ENCODE results near the gene CLEC20A. TPM values are rescaled to one million over a fixed set of nuclear protein-coding genes. Genes with fewer than 3 reads are reported as not detected.
A peak's percentile ranks its signal among the peaks of the same experiment; 100 is the strongest.

Gene CLEC20A
- polyA plus RNA-seq, 4 donors = 0.04 to 0.10 TPM; not detected in 2

DNA sequence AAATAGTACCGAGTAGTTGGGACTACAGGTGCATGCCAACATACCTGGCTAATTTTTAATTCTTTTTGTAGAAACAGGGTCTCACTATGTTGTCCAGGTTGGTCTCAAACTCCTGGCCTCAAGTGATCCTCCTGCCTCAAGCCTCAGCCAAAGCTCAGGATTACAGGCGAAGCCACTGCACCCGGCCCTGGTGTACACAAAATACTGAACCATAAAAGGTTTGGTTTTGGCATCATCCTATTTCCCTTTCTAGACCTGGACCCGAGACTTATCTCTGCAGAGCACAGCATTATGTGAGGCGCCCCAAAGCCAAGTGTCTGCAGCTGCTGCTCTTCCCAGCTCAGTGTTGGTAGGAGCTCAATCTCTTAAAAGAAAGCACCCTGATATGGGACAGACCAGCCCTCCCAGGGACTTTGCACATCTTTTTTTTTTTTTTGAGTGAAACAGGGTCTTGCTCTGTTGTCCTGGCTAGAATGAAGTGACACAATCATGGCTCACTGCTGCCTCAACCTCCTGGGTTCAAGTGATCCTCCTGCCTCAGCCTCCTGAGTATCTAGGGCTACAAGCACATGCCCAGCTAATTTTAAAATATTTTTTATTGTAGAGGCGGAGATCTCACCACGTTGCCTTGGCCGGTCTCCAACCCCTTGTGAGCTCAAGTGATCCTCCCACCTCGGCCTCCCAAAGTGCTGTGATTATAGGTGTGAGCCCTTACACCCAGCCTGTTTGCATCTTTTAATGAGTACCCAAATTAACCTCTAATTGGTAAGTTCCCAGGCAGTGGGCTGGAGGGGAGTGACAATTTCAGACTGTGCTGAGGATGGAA lies 36.6 kb upstream of the CLEC20A start:
- no peaks in the 10 kb centered on the region for H3K27me3 ChIP-seq (ENCODE audit: control insufficient read depth in 3 of 3, insufficient read depth in 3 of 3, low read length in 3 of 3)
- H3K9me3 ChIP-seq (ENCODE audit: control insufficient read depth in 2 of 2, insufficient read depth in 1 of 2, low read depth in 1 of 2, low read length in 1 of 2) = no peaks in the 10 kb centered on the region
- peaks cover 4 to 50% (median 5%) of the 10 kb centered on the region in 3 donors for H3K4me1 ChIP-seq (ENCODE audit: control insufficient read depth in 3 of 3, insufficient read depth in 2 of 3, low read depth in 1 of 3, low read length in 2 of 3)
- 62 to 76% (median 69%) methylated on average over 9 of the region's 9 CpGs for WGBS, 3 donors
- DNase-seq (no peak), FAIRE-seq (no peak)
- no peak overlapping the region for H3K27ac ChIP-seq (ENCODE audit: low read depth in 1 of 3, low read length in 2 of 3)
- no peaks in the 10 kb centered on the region for H3K36me3 ChIP-seq (ENCODE audit: control insufficient read depth in 3 of 3, insufficient read depth in 2 of 3, low read depth in 1 of 3, low read length in 3 of 3)
- no peak overlapping the region for H3K4me3 ChIP-seq (ENCODE audit: low read depth in 1 of 3, low read length in 3 of 3)

DNA sequence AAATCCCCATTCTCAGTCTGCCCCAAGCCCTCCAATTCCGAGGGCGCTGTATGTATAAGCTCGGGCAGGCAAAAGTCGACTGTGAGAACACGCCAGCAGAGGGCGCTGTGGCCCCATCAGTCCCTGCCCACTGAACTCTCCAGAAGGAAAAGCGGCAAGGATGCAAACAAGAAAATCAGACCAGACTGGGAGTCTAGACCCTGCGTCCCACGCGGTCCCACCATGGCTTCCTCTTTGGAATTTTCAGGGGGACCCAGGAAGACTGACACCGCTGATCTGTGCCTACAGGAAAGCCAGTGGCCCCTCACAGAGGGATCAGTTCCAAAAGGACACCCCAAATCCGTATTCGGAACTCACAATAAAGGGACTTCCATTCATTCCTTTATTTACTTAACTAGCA lies 35.6 kb upstream of the CLEC20A start:
- no peak for FAIRE-seq
- Histone ChIP-seq H3K27ac (ENCODE audit: low read depth in 1 of 3, low read length in 2 of 3) (no peak overlapping the region), H3K4me3 (ENCODE audit: low read depth in 1 of 3, low read length in 3 of 3) (no peak overlapping the region), H3K4me1 (ENCODE audit: control insufficient read depth in 3 of 3, insufficient read depth in 2 of 3, low read depth in 1 of 3, low read length in 2 of 3) (peaks cover 0 to 41% (median 0%) of the 10 kb centered on the region in 3 donors), H3K27me3 (ENCODE audit: control insufficient read depth in 3 of 3, insufficient read depth in 3 of 3, low read length in 3 of 3) (no peaks in the 10 kb centered on the region), H3K9me3 (ENCODE audit: control insufficient read depth in 2 of 2, insufficient read depth in 1 of 2, low read depth in 1 of 2, low read length in 1 of 2) (no peaks in the 10 kb centered on the region), H3K36me3 (ENCODE audit: control insufficient read depth in 3 of 3, insufficient read depth in 2 of 3, low read depth in 1 of 3, low read length in 3 of 3) (no peaks in the 10 kb centered on the region)
- DNase-seq = peak; percentile 85 to 90
- WGBS, 3 donors = 12 to 17% (median 12%) methylated on average over 13 of the region's 13 CpGs

DNA sequence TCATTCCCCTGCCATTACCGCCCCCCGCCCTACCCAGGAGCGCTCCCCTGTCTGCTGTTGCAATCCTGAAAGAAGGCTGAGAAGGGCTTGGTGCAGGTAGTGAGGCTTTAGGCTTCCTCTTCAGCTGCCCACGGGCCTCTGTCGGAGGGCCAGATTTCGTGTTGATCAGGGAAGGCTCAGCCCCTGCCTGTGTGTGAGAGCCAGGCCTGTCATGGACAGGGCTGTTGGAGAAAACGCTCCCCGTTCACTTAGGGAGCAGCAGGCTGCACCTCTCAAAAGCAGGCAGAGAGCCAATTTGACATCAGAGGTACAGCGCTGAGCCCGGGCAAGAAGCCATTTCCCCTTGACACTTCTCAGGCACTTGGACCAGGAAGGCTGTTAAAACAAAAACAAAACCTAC lies 35.1 kb upstream of the CLEC20A start:
- 50 to 52% (median 51%) methylated on average over 10 of the region's 10 CpGs for WGBS, 3 donors
- no peaks in the 10 kb centered on the region for H3K27me3 ChIP-seq (ENCODE audit: control insufficient read depth in 3 of 3, insufficient read depth in 3 of 3, low read length in 3 of 3)
- peaks cover 0 to 36% (median 0%) of the 10 kb centered on the region in 3 donors for H3K4me1 ChIP-seq (ENCODE audit: control insufficient read depth in 3 of 3, insufficient read depth in 2 of 3, low read depth in 1 of 3, low read length in 2 of 3)
- H3K27ac ChIP-seq (ENCODE audit: low read depth in 1 of 3, low read length in 2 of 3) = peak overlapping the region in 1 of 3 donors; percentile 26
- FAIRE-seq = no peak
- H3K4me3 ChIP-seq (ENCODE audit: low read depth in 1 of 3, low read length in 3 of 3) = no peak overlapping the region
- DNase-seq = no peak
- no peaks in the 10 kb centered on the region for H3K9me3 ChIP-seq (ENCODE audit: control insufficient read depth in 2 of 2, insufficient read depth in 1 of 2, low read depth in 1 of 2, low read length in 1 of 2)
- H3K36me3 ChIP-seq (ENCODE audit: control insufficient read depth in 3 of 3, insufficient read depth in 2 of 3, low read depth in 1 of 3, low read length in 3 of 3) = no peaks in the 10 kb centered on the region

DNA sequence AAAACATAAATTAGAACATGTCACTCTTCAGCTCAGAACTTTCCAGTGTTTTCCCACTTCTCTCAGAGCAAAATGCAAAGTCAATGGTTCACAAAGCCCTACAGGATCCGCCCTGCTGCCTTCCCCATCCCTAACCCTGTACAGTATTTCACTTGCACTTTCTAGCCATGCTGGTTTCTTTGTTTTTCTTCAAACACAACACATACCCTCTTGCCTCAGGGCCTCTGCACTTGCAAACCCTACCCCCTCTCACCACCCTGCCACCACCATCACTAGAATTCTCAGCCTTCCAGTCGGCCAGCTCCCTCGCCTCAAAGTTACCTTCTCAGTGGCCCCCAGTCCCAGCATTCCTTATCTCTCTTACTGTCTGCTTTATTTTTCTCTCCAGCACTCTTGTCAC lies 33.7 kb upstream of the CLEC20A start:
- Histone ChIP-seq H3K27me3 (ENCODE audit: control insufficient read depth in 3 of 3, insufficient read depth in 3 of 3, low read length in 3 of 3) (no peaks in the 10 kb centered on the region), H3K9me3 (ENCODE audit: control insufficient read depth in 2 of 2, insufficient read depth in 1 of 2, low read depth in 1 of 2, low read length in 1 of 2) (no peaks in the 10 kb centered on the region), H3K36me3 (ENCODE audit: control insufficient read depth in 3 of 3, insufficient read depth in 2 of 3, low read depth in 1 of 3, low read length in 3 of 3) (no peaks in the 10 kb centered on the region), H3K27ac (ENCODE audit: low read depth in 1 of 3, low read length in 2 of 3) (peak overlapping the region in 1 of 3 donors; percentile 52), H3K4me3 (ENCODE audit: low read depth in 1 of 3, low read length in 3 of 3) (no peak overlapping the region), H3K4me1 (ENCODE audit: control insufficient read depth in 3 of 3, insufficient read depth in 2 of 3, low read depth in 1 of 3, low read length in 2 of 3) (peaks cover 0 to 27% (median 0%) of the 10 kb centered on the region in 3 donors)
- FAIRE-seq (no peak), DNase-seq (no peak)
- WGBS, 3 donors = 84 to 95% (median 89%) methylated on average over 3 of the region's 3 CpGs

DNA sequence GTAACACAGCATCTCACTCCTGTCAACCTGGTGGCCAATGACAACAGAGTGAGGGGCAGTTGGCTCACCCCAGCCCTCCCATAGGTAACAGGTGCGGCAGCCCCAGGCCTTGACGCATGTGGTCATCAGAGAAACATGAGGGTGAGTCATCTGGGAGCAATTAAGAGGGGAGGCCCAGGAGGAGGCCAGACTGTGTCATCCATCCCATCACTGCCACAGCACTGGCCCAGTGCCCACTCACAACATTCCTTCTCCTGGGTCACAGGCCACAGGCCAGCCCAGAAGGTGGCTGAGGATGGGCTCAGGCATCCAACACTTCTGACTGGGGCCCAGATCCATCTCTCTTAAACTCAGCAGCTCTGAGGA lies 33.3 kb upstream of the CLEC20A start:
- DNase-seq = peak; percentile 57 to 78
- Histone ChIP-seq H3K4me3 (ENCODE audit: low read depth in 1 of 3, low read length in 3 of 3) (no peak overlapping the region), H3K27me3 (ENCODE audit: control insufficient read depth in 3 of 3, insufficient read depth in 3 of 3, low read length in 3 of 3) (no peaks in the 10 kb centered on the region), H3K27ac (ENCODE audit: low read depth in 1 of 3, low read length in 2 of 3) (peak overlapping the region; percentile 5 to 52 (median 45)), H3K4me1 (ENCODE audit: control insufficient read depth in 3 of 3, insufficient read depth in 2 of 3, low read depth in 1 of 3, low read length in 2 of 3) (peaks cover 0 to 27% (median 0%) of the 10 kb centered on the region in 3 donors), H3K9me3 (ENCODE audit: control insufficient read depth in 2 of 2, insufficient read depth in 1 of 2, low read depth in 1 of 2, low read length in 1 of 2) (no peaks in the 10 kb centered on the region), H3K36me3 (ENCODE audit: control insufficient read depth in 3 of 3, insufficient read depth in 2 of 3, low read depth in 1 of 3, low read length in 3 of 3) (no peaks in the 10 kb centered on the region)
- no peak for FAIRE-seq
- 23 to 72% (median 54%) methylated on average over 2 of the region's 2 CpGs for WGBS, 3 donors

DNA sequence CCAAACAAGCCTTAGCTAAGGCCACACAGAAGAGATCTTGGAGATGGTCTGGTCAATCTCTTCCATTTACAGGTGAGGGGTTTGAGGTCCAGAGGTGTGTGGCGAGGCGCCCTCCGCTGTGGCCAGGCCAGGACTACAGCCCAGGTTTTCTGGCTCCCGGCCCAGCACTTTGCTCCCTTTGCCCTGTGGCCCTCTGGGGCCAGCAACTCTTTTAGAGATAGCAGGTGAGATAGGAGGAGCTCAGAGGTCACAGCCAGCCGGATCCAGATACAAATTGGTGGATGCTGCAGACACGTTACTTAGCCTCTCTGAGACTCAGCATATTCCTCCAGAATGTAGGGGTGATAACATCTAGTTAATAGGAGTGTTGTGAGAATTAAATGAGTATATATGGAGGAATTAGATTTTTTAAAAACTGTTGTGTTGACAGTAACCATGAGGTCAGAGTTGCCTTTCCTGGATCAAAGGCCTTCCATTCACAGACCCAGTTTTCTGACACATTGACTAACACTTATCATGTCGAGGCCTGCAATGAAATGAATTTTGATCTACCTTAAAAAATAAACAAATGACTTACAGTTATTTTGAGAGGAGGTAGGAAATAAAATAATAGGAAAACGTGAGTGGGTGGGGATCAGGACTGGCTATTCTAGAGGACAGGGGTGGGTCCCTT lies 32.7 kb upstream of the CLEC20A start:
- Histone ChIP-seq H3K27ac (ENCODE audit: low read depth in 1 of 3, low read length in 2 of 3) (peak overlapping the region; percentile 5 to 52 (median 45)), H3K4me1 (ENCODE audit: control insufficient read depth in 3 of 3, insufficient read depth in 2 of 3, low read depth in 1 of 3, low read length in 2 of 3) (peaks cover 0 to 27% (median 0%) of the 10 kb centered on the region in 3 donors), H3K27me3 (ENCODE audit: control insufficient read depth in 3 of 3, insufficient read depth in 3 of 3, low read length in 3 of 3) (no peaks in the 10 kb centered on the region), H3K9me3 (ENCODE audit: control insufficient read depth in 2 of 2, insufficient read depth in 1 of 2, low read depth in 1 of 2, low read length in 1 of 2) (no peaks in the 10 kb centered on the region), H3K36me3 (ENCODE audit: control insufficient read depth in 3 of 3, insufficient read depth in 2 of 3, low read depth in 1 of 3, low read length in 3 of 3) (no peaks in the 10 kb centered on the region), H3K4me3 (ENCODE audit: low read depth in 1 of 3, low read length in 3 of 3) (no peak overlapping the region)
- 23 to 71% (median 41%) methylated on average over 8 of the region's 8 CpGs for WGBS, 3 donors
- DNase-seq (peak; percentile 61 to 87), FAIRE-seq (no peak)

DNA sequence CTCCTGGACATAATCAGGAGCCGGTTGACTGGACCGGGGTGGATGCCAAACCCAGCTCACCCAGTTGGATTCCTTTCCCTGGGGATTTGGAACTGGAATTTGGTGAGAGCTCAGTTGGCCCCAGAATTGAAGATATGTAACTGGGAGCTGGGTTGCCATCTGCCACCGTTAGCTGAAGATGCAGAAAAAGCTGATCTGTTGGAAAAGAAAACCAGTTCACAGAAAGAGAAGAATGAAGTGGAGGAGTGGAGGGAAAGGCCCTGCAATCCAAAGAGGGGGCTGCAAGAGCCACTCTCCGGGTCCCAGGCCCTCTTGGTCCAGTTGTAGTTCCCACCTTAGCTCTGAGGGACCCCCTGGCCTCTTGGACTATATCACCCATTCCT lies 32.2 kb upstream of the CLEC20A start:
- Histone ChIP-seq H3K27me3 (ENCODE audit: control insufficient read depth in 3 of 3, insufficient read depth in 3 of 3, low read length in 3 of 3) (no peaks in the 10 kb centered on the region), H3K9me3 (ENCODE audit: control insufficient read depth in 2 of 2, insufficient read depth in 1 of 2, low read depth in 1 of 2, low read length in 1 of 2) (peaks cover 0 to 3% of the 10 kb centered on the region in 2 donors), H3K36me3 (ENCODE audit: control insufficient read depth in 3 of 3, insufficient read depth in 2 of 3, low read depth in 1 of 3, low read length in 3 of 3) (no peaks in the 10 kb centered on the region), H3K27ac (ENCODE audit: low read depth in 1 of 3, low read length in 2 of 3) (no peak overlapping the region), H3K4me3 (ENCODE audit: low read depth in 1 of 3, low read length in 3 of 3) (no peak overlapping the region), H3K4me1 (ENCODE audit: control insufficient read depth in 3 of 3, insufficient read depth in 2 of 3, low read depth in 1 of 3, low read length in 2 of 3) (peaks cover 0 to 27% (median 0%) of the 10 kb centered on the region in 3 donors)
- WGBS, 3 donors = 82% methylated on average over 4 of the region's 4 CpGs
- no peak for DNase-seq
- no peak for FAIRE-seq

DNA sequence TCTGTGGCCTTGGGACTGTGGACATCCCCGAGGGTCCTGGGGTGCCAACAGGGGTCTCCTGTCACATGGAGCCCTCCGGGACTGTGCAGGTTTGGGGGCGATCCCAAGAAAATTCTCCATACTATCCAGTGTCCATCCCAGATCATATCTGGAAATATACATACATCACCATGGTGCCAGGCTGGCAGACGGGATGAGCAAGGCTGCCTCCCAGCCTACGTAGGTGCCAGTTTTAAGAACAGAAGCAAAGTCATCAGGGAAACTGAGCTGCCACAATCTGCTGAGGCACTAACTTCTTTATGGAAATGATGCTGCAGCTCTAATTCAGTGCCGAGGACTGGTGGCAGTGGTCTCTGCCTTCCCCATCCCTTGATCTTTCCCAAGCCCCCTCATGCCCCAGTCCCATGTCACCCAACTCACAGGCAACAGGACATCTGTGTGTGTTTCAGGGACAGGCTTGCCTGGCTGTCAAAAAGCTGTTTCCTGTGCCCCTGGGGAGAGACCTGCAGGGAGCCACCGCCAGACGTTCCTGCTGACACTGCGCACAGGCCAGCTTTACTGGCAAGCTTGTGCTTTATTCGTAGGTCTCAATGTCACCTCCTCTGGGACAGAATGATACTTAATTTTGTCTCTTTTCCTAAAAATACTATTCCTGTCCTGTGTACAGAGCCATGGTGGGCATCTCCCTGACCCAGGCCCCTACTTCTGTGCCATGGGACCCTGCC lies 31.6 kb upstream of the CLEC20A start:
- no peak overlapping the region for H3K4me3 ChIP-seq (ENCODE audit: low read depth in 1 of 3, low read length in 3 of 3)
- WGBS, 3 donors = 83 to 89% (median 87%) methylated on average over 10 of the region's 10 CpGs
- no peak overlapping the region for H3K27ac ChIP-seq (ENCODE audit: low read depth in 1 of 3, low read length in 2 of 3)
- DNase-seq (no peak), FAIRE-seq (no peak)
- H3K36me3 ChIP-seq (ENCODE audit: control insufficient read depth in 3 of 3, insufficient read depth in 2 of 3, low read depth in 1 of 3, low read length in 3 of 3) = no peaks in the 10 kb centered on the region
- peaks cover 0 to 27% (median 0%) of the 10 kb centered on the region in 3 donors for H3K4me1 ChIP-seq (ENCODE audit: control insufficient read depth in 3 of 3, insufficient read depth in 2 of 3, low read depth in 1 of 3, low read length in 2 of 3)
- no peaks in the 10 kb centered on the region for H3K27me3 ChIP-seq (ENCODE audit: control insufficient read depth in 3 of 3, insufficient read depth in 3 of 3, low read length in 3 of 3)
- H3K9me3 ChIP-seq (ENCODE audit: control insufficient read depth in 2 of 2, insufficient read depth in 1 of 2, low read depth in 1 of 2, low read length in 1 of 2) = peaks cover 0 to 3% of the 10 kb centered on the region in 2 donors

Data from small intestine (tissue), 7 donors.